ENCODE measurements around the gene PLOD3.

GRCh38 chr7:101161692-101162471, 55.5 kb downstream of the PLOD3 start:
- no peak for TF ChIP-seq CTCF (IDR thresholded peaks at IDR 0.05; ENCODE audit: low read depth, low read length)
- TF ChIP-seq POLR2A (IDR thresholded peaks at IDR 0.05; ENCODE audit: extremely low read depth, insufficient read length) = no peak
- TF ChIP-seq MAX (IDR thresholded peaks at IDR 0.05; ENCODE audit: low read depth, low read length) = no peak
